HG03039 (cell line): Measurements from ENCODE around the gene DCHS1.

Experiments
- ATAC-seq: cut with Tn5 transposase; IDR thresholded peaks from one replicate; pipeline ENCODE4 v1.9.1; 2021; ENCODE audit warnings: mild to moderate bottlenecking, moderate library complexity; ENCODE audit not compliant: unreplicated experiment

DCHS1 gene

GRCh38 chr11:6596239-6596877, 59.3 kb downstream of the DCHS1 start:
- ATAC-seq, result no peak

- no peak for ATAC-seq
Observed at GRCh38 chr11:6594142-6594768, 61.4 kb downstream of the DCHS1 start.

- no peak for ATAC-seq
Observed at GRCh38 chr11:6588018-6588417, 67.6 kb downstream of the DCHS1 start.

GRCh38 chr11:6587360-6587953, 68.2 kb downstream of the DCHS1 start:
- ATAC-seq, result no peak

GRCh38 chr11:6586434-6587359, 68.9 kb downstream of the DCHS1 start:
- ATAC-seq, result no peak

- no peak for ATAC-seq
Observed at GRCh38 chr11:6584528-6584927, 71.1 kb downstream of the DCHS1 start.

- no peak for ATAC-seq
Observed at GRCh38 chr11:6583584-6583983, 72.0 kb downstream of the DCHS1 start.

- ATAC-seq, result no peak
Observed at GRCh38 chr11:6579681-6580080, 75.9 kb downstream of the DCHS1 start.

GRCh38 chr11:6578134-6578533, 77.5 kb downstream of the DCHS1 start:
- no peak for ATAC-seq

GRCh38 chr11:6576471-6577373, 78.9 kb downstream of the DCHS1 start:
- ATAC-seq, result no peak

- ATAC-seq, result no peak
Observed at GRCh38 chr11:6574816-6575715, 80.5 kb downstream of the DCHS1 start.

- ATAC-seq, result no peak
Observed at GRCh38 chr11:6572215-6572614, 83.4 kb downstream of the DCHS1 start.

GRCh38 chr11:6571434-6572008, 84.1 kb downstream of the DCHS1 start:
- no peak for ATAC-seq
